OCI-LY1 (cell line): ENCODE data around the gene ZNF23.

Source experiments
- EZH2 ChIP-seq: fragments of 200-600 bp; sonication (generic), shearing (Covaris generic); IDR thresholded peaks from 2 replicates; pipeline ENCODE4 v1.8.0; 2017; ENCODE audit warnings: borderline replicate concordance, mixed run types, mild to moderate bottlenecking, antibody characterized with exemption, low read length, moderate library complexity, mixed read lengths
- TF ChIP-seq, protein P1 (sequence below): fragments of 200-600 bp; sonication (generic), shearing (Covaris generic); IDR thresholded peaks from 2 replicates; pipeline ENCODE4 v1.5.1; 2017; ENCODE audit warnings: mild to moderate bottlenecking, antibody characterized with exemption, low read length, moderate library complexity, mixed read lengths

DNA sequence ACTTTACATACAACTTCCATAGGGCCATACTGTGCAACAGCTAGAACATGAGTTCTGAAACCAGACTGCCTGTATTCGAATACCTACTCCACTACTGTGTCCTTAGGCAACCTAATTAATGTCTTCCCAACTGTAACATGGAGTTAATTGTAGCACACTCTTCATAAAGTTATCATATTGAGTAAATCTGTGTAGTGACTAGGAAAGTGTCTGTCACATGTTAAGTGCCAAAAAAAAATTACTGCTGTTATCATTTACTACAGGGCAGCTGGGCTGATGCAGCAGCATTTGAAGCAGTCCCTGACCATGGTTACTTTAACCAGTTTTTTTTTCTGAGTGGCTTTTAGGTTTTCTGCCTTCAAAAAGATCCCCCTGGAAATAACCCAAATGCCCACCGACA, 10.9 kb upstream of the ZNF23 start:
- TF ChIP-seq, protein P1, sequence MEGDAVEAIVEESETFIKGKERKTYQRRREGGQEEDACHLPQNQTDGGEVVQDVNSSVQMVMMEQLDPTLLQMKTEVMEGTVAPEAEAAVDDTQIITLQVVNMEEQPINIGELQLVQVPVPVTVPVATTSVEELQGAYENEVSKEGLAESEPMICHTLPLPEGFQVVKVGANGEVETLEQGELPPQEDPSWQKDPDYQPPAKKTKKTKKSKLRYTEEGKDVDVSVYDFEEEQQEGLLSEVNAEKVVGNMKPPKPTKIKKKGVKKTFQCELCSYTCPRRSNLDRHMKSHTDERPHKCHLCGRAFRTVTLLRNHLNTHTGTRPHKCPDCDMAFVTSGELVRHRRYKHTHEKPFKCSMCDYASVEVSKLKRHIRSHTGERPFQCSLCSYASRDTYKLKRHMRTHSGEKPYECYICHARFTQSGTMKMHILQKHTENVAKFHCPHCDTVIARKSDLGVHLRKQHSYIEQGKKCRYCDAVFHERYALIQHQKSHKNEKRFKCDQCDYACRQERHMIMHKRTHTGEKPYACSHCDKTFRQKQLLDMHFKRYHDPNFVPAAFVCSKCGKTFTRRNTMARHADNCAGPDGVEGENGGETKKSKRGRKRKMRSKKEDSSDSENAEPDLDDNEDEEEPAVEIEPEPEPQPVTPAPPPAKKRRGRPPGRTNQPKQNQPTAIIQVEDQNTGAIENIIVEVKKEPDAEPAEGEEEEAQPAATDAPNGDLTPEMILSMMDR, result no peak
- TF ChIP-seq EZH2, result no peak
